Trophoblast cell (in vitro differentiated cells and primary cell): ENCODE results near the gene CEP131.

ENCODE experiments used
- DNase-seq, 2 donors: peaks; one replicate each; pipeline ENCODE4 v3.0.0-alpha.2; 2016
- H2AFZ ChIP-seq: 2 replicates; pipeline ENCODE4 v1.6.1; 2013; ENCODE audit warnings: low read length, moderate library complexity, mild to moderate bottlenecking; ENCODE audit not compliant: insufficient read depth, poor library complexity
- H2AK5ac ChIP-seq: 2 replicates; pipeline ENCODE4 v1.6.1; 2013; ENCODE audit warnings: mild to moderate bottlenecking, low read length
- H2BK120ac ChIP-seq: 2 replicates; pipeline ENCODE4 v1.6.1; 2013; ENCODE audit warnings: low read length, mild to moderate bottlenecking, moderate library complexity; ENCODE audit not compliant: insufficient read depth, poor library complexity
- H2BK12ac ChIP-seq: 2 replicates; pipeline ENCODE4 v1.6.1; 2013; ENCODE audit warnings: mild to moderate bottlenecking, low read length, moderate library complexity
- H2BK5ac ChIP-seq: 2 replicates; pipeline ENCODE4 v1.6.1; 2013; ENCODE audit warnings: low read length, low read depth, moderate library complexity, mild to moderate bottlenecking; ENCODE audit not compliant: poor library complexity
- H3K14ac ChIP-seq: 2 replicates; pipeline ENCODE4 v1.6.1; 2013; ENCODE audit warnings: mild to moderate bottlenecking, low read length
- H3K18ac ChIP-seq: 2 replicates; pipeline ENCODE4 v1.6.1; 2013; ENCODE audit warnings: mild to moderate bottlenecking, low read length
- H3K23ac ChIP-seq: 2 replicates; pipeline ENCODE4 v1.6.1; 2013; ENCODE audit warnings: low read length
- H3K27ac ChIP-seq: 2 replicates; pipeline ENCODE4 v1.5.1; 2013; ENCODE audit warnings: low read depth, mild to moderate bottlenecking, inconsistent platforms, low read length, moderate library complexity
- H3K27me3 ChIP-seq: 2 replicates; pipeline ENCODE4 v1.6.1; 2013; ENCODE audit warnings: inconsistent platforms, mild to moderate bottlenecking, low read length, moderate library complexity; ENCODE audit not compliant: insufficient read depth
- H3K36me3 ChIP-seq, 2 experiments: 1 replicate in 1 of 2; 2 replicates in 1 of 2; pipeline ENCODE4 v1.6.1; 2013; ENCODE audit warnings: low read length in 2 of 2, mild to moderate bottlenecking in 2 of 2, moderate library complexity in 1 of 2; ENCODE audit not compliant: insufficient read depth in 2 of 2, control insufficient read depth in 1 of 2
- H3K4ac ChIP-seq: 2 replicates; pipeline ENCODE4 v1.6.1; 2013; ENCODE audit warnings: low read depth, mild to moderate bottlenecking, low read length, moderate library complexity
- H3K4me1 ChIP-seq, 2 experiments: 1 replicate in 1 of 2; 2 replicates in 1 of 2; pipeline ENCODE4 v1.6.1; 2013; ENCODE audit warnings: low read length in 2 of 2, mild to moderate bottlenecking in 2 of 2, moderate library complexity in 1 of 2; ENCODE audit not compliant: insufficient read depth in 2 of 2, control insufficient read depth in 1 of 2
- H3K4me2 ChIP-seq: 2 replicates; pipeline ENCODE4 v1.6.1; 2013; ENCODE audit warnings: inconsistent platforms, mild to moderate bottlenecking, low read length, moderate library complexity
- H3K4me3 ChIP-seq: 2 replicates; pipeline ENCODE4 v1.5.1; 2013; ENCODE audit warnings: mild to moderate bottlenecking, low read depth, low read length, inconsistent platforms
- H3K79me1 ChIP-seq: one replicate; pipeline ENCODE4 v1.6.1; 2013; ENCODE audit warnings: low read length
- H3K79me2 ChIP-seq: 2 replicates; pipeline ENCODE4 v1.6.1; 2013; ENCODE audit warnings: low read length, mild to moderate bottlenecking; ENCODE audit not compliant: control insufficient read depth, insufficient read depth, poor library complexity
- H3K9ac ChIP-seq: 2 replicates; pipeline ENCODE4 v1.6.1; 2013; ENCODE audit warnings: mild to moderate bottlenecking, low read length
- H3K9me3 ChIP-seq: 2 replicates; pipeline ENCODE4 v1.6.1; 2013; ENCODE audit warnings: low read depth, mild to moderate bottlenecking, control low read depth, inconsistent platforms, low read length; ENCODE audit not compliant: insufficient read depth
- H4K12ac ChIP-seq: 2 replicates; pipeline ENCODE4 v1.6.1; 2013; ENCODE audit warnings: low read depth, mild to moderate bottlenecking, low read length, moderate library complexity
- H4K8ac ChIP-seq: 2 replicates; pipeline ENCODE4 v1.6.1; 2013; ENCODE audit warnings: low read depth, mild to moderate bottlenecking, low read length, moderate library complexity
- H4K91ac ChIP-seq: one replicate; pipeline ENCODE4 v1.6.1; 2013; ENCODE audit warnings: low read depth, mild to moderate bottlenecking, low read length, moderate library complexity
- WGBS: extraction: QIAGEN DNeasy Blood & Tissue Kit; methylation state at CpG from one replicate; pipeline ENCODE4 v1.1.7; 2013; ENCODE audit warnings: missing lambda C conversion rate; ENCODE audit not compliant: insufficient read length, insufficient coverage; ENCODE audit errors: extremely low coverage; 5-methylcytosine and 5-hydroxymethylcytosine counted together

The CEP131 gene

DNA sequence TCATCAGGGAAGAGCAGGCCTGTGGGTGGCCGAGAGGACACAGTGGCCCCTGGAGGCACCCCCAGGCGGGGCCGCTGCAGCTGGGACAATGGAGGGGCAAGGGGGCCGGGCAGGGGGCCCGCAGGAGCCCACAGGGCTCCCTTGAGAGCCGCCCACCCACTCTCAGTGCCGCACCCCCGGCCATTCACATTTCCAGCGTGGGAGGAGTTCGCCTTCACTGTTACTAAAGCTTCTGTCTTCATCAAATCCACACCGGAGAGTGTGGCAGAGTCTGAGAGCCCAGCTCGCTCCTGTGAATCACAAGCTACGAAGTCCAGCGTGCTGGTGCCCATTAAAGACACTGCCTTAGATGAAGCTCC, 78.4 kb downstream of the CEP131 start:
- Histone ChIP-seq H3K36me3 (no peaks in the 10 kb centered on the region), H3K4me1 (no peaks in the 10 kb centered on the region), H3K14ac (no peak overlapping the region), H3K79me2 (no peaks in the 10 kb centered on the region), H3K9me3 (peaks cover 3% of the 10 kb centered on the region), H3K79me1 (no peaks in the 10 kb centered on the region), H3K18ac (no peak overlapping the region), H3K27ac (no peak overlapping the region), H2BK5ac (no peak overlapping the region), H3K27me3 (no peaks in the 10 kb centered on the region), H3K9ac (no peak overlapping the region), H3K23ac (no peak overlapping the region), H4K12ac (no peak overlapping the region), H2BK12ac (no peak overlapping the region), H3K4me3 (no peak overlapping the region), H4K91ac (no peak overlapping the region), H2BK120ac (no peak overlapping the region), H4K8ac (no peak overlapping the region), H2AK5ac (no peak overlapping the region), H3K4ac (no peak overlapping the region), H3K4me2 (no peak overlapping the region), H2AFZ (no peak overlapping the region)
- no CpG with 5 or more reads among the region's 14 CpGs for WGBS
- DNase-seq, result no peak

DNA sequence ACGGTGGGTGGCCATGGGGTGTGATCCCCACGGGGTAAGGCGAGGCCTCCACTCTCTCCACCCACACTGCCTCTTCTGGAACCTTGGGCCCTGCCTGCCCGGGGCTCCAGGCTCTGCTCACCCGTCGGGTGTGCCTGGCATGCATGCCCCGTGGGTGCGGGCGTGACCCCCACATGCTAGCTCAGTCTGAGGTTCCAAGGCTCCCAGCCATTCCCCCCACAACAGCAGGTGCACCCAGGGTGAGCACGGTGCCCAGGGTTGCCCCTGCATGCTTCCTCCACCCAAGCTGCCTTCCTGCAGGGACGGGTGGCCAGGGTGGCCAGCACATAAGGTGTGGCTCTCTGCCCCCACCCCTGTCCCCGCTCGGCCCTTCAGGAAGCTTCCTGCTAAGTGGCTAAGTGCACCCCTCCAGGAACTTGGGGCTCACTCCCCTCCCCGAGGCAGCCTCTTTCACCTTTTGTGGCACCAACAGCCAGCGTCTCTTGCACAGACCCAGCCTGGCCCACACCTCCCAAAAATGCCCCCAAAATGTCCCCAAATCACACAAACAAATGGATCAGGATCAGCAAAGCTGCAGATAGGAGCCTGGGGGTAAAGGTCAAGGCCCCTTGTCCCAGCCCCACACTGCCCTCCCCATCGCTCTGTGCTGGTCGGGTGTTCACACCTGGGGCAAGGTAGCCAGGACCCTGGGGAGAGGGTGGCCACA, 78.9 kb downstream of the CEP131 start:
- Histone ChIP-seq H3K9ac (no peak overlapping the region), H4K91ac (no peak overlapping the region), H3K4me1 (no peaks in the 10 kb centered on the region), H3K18ac (no peak overlapping the region), H4K8ac (no peak overlapping the region), H3K27me3 (no peaks in the 10 kb centered on the region), H3K23ac (no peak overlapping the region), H2BK12ac (no peak overlapping the region), H2AK5ac (no peak overlapping the region), H3K79me1 (no peaks in the 10 kb centered on the region), H3K9me3 (peaks cover 5% of the 10 kb centered on the region), H4K12ac (no peak overlapping the region), H3K14ac (no peak overlapping the region), H2BK5ac (no peak overlapping the region), H2BK120ac (no peak overlapping the region), H3K27ac (no peak overlapping the region), H3K4ac (no peak overlapping the region), H3K4me2 (no peak overlapping the region), H3K79me2 (no peaks in the 10 kb centered on the region), H2AFZ (no peak overlapping the region), H3K4me3 (no peak overlapping the region), H3K36me3 (no peaks in the 10 kb centered on the region)
- no CpG with 5 or more reads among the region's 17 CpGs for WGBS
- DNase-seq, result no peak

DNA sequence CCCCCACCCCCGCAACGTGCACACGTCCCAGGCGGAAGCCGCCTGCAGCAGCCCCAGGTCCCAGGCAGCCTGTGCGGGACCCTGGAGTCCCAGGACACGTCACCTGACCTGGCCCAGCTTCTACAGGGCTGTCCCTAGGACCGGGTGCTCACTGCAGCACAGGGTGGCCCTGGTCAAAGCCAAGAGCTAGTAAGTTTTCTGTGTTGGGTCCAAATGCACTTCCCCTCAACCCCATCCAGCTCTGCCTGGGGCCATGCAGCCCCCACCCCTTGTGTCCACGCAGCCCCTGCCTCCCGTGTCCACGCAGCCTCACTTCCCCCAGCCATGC, 79.6 kb downstream of the CEP131 start:
- H3K9me3 ChIP-seq, result peaks cover 12% of the 10 kb centered on the region
- DNase-seq, result no peak
- H3K4me3 ChIP-seq, result no peak overlapping the region
- H4K12ac ChIP-seq, result no peak overlapping the region
- no peak overlapping the region for H3K4me2 ChIP-seq
- H3K79me1 ChIP-seq, result no peaks in the 10 kb centered on the region
- H3K14ac ChIP-seq, result no peak overlapping the region
- no peaks in the 10 kb centered on the region for H3K79me2 ChIP-seq
- no peak overlapping the region for H2AFZ ChIP-seq
- WGBS, result no CpG with 5 or more reads among the region's 11 CpGs
- H3K9ac ChIP-seq, result no peak overlapping the region
- H3K27me3 ChIP-seq, result no peaks in the 10 kb centered on the region
- no peak overlapping the region for H2BK12ac ChIP-seq
- H4K8ac ChIP-seq, result no peak overlapping the region
- H2BK5ac ChIP-seq, result no peak overlapping the region
- no peak overlapping the region for H3K18ac ChIP-seq
- no peak overlapping the region for H2BK120ac ChIP-seq
- no peak overlapping the region for H3K4ac ChIP-seq
- H4K91ac ChIP-seq, result no peak overlapping the region
- H3K36me3 ChIP-seq, result no peaks in the 10 kb centered on the region
- H3K27ac ChIP-seq, result no peak overlapping the region
- no peak overlapping the region for H3K23ac ChIP-seq
- H2AK5ac ChIP-seq, result no peak overlapping the region
- H3K4me1 ChIP-seq, result no peaks in the 10 kb centered on the region

DNA sequence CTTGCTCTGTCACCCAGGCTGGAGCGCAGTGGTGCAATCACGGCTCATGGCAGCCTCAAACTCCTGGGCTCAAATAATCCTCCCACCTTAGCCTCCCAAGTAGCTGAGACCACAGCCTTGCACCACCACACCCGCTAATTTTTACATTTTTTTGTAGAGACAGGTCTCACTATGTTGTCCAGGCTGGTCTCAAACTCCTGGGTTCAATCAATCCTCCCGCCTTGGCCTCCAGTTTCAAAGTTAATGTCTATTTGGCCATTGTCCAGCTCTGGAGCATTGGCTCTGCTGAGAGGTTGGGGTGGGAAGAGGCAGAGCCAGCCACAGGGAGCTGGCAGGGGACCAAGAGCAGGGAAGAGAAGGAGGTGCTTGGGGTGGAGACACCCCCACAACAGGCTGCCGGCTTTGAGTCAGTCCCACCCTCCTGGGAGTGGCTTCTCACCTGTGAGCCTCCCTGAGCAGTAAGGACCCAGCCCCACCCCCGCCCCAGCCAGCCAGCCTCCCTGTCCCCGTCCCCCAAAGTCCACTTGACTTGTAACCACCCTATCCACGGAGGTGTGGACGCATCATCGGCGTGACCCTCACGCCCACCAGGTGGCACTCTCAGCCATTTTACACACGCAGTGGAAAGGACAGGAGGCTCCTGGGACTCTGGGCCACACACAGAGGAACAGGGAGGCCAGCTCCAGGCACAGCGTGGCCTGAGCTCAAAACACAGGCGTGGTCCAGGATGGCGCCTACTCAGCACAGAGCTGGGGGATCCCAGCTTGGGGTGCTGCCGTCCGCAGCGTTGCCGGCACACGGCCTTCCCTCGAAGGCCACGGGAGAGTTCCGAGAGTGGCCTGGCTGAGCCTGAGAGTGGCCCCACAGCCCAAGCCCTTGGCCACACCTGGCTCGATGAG, 80.2 kb downstream of the CEP131 start:
- Histone ChIP-seq H2AK5ac (no peak overlapping the region), H3K79me1 (no peaks in the 10 kb centered on the region), H3K79me2 (no peaks in the 10 kb centered on the region), H4K91ac (no peak overlapping the region), H3K9me3 (peaks cover 18% of the 10 kb centered on the region), H3K4me2 (no peak overlapping the region), H2BK12ac (no peak overlapping the region), H3K9ac (no peak overlapping the region), H4K8ac (no peak overlapping the region), H3K23ac (no peak overlapping the region), H3K4ac (no peak overlapping the region), H3K14ac (no peak overlapping the region), H3K27ac (no peak overlapping the region), H3K27me3 (no peaks in the 10 kb centered on the region), H2AFZ (no peak overlapping the region), H3K4me1 (no peaks in the 10 kb centered on the region), H2BK120ac (no peak overlapping the region), H2BK5ac (no peak overlapping the region), H3K4me3 (no peak overlapping the region), H3K36me3 (no peaks in the 10 kb centered on the region), H3K18ac (no peak overlapping the region), H4K12ac (no peak overlapping the region)
- peak; percentile 75 to 90 for DNase-seq
- no CpG with 5 or more reads among the region's 25 CpGs for WGBS
